Measurements from ENCODE around the gene IFFO2. TPM values are rescaled to one million over a fixed set of nuclear protein-coding genes. Genes with fewer than 3 reads are reported as not detected.

The IFFO2 gene
- total and polyA plus RNA-seq, 2 donors (not counting 1 experiment from before 2014, with no cell fraction given), result 16.8 to 19.2 TPM

DNA sequence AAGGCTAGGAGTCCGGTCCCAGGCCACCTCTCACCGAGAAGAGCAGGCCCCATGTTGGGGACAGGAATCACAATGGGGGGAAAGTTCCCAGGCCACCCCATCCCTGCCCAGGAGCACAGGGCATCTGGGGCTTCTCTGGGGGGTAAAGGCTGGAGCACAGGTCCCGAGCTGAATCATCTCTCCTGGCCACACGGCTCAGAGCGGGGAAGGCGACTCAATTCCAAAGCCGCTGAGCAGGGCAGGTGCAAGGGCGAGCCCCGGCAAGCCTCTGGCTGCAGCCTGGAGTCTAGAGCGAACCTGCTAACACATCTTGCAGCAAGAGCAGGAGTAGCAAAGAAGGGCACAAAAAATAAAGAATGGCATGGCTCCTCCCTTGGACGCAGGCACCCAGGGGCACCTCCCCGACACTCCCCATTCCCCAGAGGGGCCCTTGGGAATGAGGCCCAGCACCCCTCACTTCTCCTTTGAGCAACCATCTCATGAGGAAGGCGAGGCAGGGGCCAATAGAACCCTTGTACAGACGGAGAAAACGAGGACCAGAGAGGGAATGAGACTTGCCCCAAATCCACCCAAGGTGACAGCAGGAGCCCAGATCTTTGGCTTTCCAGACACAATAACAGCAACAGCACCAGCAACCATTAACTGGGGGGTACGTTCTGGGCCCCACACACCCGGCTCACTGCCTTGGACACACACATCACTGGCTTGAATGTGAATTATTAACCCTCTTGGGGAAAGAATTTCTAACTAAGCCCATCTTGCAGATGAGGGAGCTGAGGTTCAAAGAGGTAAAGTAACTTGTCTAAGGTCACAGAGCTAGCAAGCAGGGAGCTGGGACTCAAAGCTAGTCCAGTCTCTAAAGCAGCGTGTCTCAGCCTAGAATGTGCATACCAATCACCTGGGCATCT is 33.4 kb downstream of the IFFO2 start:
- 86% methylated on average over 17 of the region's 18 CpGs for WGBS (ENCODE audit: insufficient coverage)
- ChIA-PET POLR2A (interaction anchor here (1.3 kb wide), 1 partner anchor 28 kb away, joined by 5 read pairs; no protein-coding TSS in a partner anchor), CTCF (interaction anchor here (1.2 to 9.7 kb wide), 7 partner anchors 10 to 50 kb away, joined by 4 to 127 read pairs (median 25); partner anchors contain the start of gene IFFO2)
- Histone ChIP-seq H2AFZ (ENCODE audit: insufficient read depth, low read depth, low read length, poor library complexity, severe bottlenecking) (no peak overlapping the region), H3K27ac (ENCODE audit: low read length in 2 of 2) (no peak overlapping the region), H3K79me2 (ENCODE audit: control insufficient read depth, insufficient read depth, low read length) (peaks cover 53% of the 10 kb centered on the region), H3K4me1 (ENCODE audit: control insufficient read depth in 2 of 2, insufficient read depth in 2 of 2, low read length in 2 of 2) (peaks cover 41% of the 10 kb centered on the region in 2 donors), H3K36me3 (replicated peaks in 1 of 2; ENCODE audit: control extremely low read depth in 1 of 2, control insufficient read depth in 1 of 2, extremely low read depth in 1 of 2, insufficient read depth in 2 of 2, low read length in 1 of 2) (peaks cover 0 to 5% of the 10 kb centered on the region in 2 experiments), H3K9ac (ENCODE audit: low read length) (no peak overlapping the region), H3K27me3 (replicated peaks in 1 of 4; ENCODE audit: control extremely low read depth in 1 of 4, control insufficient read depth in 3 of 4, insufficient read depth in 4 of 4, low read length in 3 of 4) (no peaks in the 10 kb centered on the region), H3K4me3 (ENCODE audit: control extremely low read depth in 1 of 5, extremely low read depth in 1 of 5, insufficient read depth in 1 of 5, low read depth in 2 of 5, low read length in 4 of 5) (no peak overlapping the region), H4K20me1 (ENCODE audit: control insufficient read depth, insufficient read depth, low read length, poor library complexity, severe bottlenecking) (peaks cover 88% of the 10 kb centered on the region), H3K9me3 (ENCODE audit: control extremely low read depth in 1 of 3, control insufficient read depth in 2 of 3, insufficient read depth in 1 of 3, low read length in 2 of 3) (no peaks in the 10 kb centered on the region), H3K4me2 (replicated peaks; ENCODE audit: low read depth, low read length, poor library complexity, severe bottlenecking) (peak overlapping the region; percentile 27)
- intact Hi-C loops (cut with micrococcal nuclease), result no loop called here
- DNase-seq, result no peak
- Mint-ChIP-seq H3K9me3 (ENCODE audit: insufficient read depth) (no peaks in the 10 kb centered on the region), H3K27me3 (no peaks in the 10 kb centered on the region), H3K27ac (peak overlapping the region; percentile 3), H3K4me3 (no peak overlapping the region), H3K4me1 (peaks cover 43% of the 10 kb centered on the region)
- TF ChIP-seq, protein P1, sequence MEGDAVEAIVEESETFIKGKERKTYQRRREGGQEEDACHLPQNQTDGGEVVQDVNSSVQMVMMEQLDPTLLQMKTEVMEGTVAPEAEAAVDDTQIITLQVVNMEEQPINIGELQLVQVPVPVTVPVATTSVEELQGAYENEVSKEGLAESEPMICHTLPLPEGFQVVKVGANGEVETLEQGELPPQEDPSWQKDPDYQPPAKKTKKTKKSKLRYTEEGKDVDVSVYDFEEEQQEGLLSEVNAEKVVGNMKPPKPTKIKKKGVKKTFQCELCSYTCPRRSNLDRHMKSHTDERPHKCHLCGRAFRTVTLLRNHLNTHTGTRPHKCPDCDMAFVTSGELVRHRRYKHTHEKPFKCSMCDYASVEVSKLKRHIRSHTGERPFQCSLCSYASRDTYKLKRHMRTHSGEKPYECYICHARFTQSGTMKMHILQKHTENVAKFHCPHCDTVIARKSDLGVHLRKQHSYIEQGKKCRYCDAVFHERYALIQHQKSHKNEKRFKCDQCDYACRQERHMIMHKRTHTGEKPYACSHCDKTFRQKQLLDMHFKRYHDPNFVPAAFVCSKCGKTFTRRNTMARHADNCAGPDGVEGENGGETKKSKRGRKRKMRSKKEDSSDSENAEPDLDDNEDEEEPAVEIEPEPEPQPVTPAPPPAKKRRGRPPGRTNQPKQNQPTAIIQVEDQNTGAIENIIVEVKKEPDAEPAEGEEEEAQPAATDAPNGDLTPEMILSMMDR (IDR thresholded peaks at IDR 0.05), result no peak
- no peak for TF ChIP-seq EZH2 (IDR thresholded peaks at IDR 0.05; ENCODE audit: borderline replicate concordance, insufficient read depth, low read depth, low read length, poor library complexity, severe bottlenecking)
- ATAC-seq (ENCODE audit: low read depth), result no peak

DNA sequence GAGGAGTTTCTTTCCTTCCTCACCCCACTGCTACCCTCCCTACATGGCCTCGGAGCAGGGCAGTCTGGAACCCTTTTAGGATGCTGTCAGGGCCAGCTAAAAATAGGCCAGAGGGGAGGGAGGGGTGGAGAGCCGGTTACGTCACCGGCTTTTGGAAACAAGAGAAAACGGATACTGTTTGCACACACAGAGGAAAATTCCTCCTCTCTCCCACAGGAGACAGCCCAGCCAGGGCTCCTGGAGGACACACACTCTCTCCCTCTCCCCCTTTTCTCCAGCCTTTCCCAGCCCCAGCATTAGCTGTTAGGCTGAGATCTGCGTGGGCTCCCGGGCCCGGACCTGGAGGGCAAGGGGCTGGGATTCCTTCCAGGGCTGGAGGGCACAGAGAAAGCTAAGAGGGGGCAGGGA is 34.2 kb downstream of the IFFO2 start:
- DNase-seq (no peak), ATAC-seq (ENCODE audit: low read depth) (no peak)
- H3K27me3 ChIP-seq (replicated peaks in 1 of 4; ENCODE audit: control extremely low read depth in 1 of 4, control insufficient read depth in 3 of 4, insufficient read depth in 4 of 4, low read length in 3 of 4), result no peaks in the 10 kb centered on the region
- H3K9me3 Mint-ChIP-seq (ENCODE audit: insufficient read depth), result no peaks in the 10 kb centered on the region
- no peak overlapping the region for H3K4me2 ChIP-seq (replicated peaks; ENCODE audit: low read depth, low read length, poor library complexity, severe bottlenecking)
- H3K4me1 ChIP-seq (ENCODE audit: control insufficient read depth in 2 of 2, insufficient read depth in 2 of 2, low read length in 2 of 2), result peaks cover 33% of the 10 kb centered on the region in 2 donors
- H3K4me3 ChIP-seq (ENCODE audit: control extremely low read depth in 1 of 5, extremely low read depth in 1 of 5, insufficient read depth in 1 of 5, low read depth in 2 of 5, low read length in 4 of 5), result no peak overlapping the region
- H3K9ac ChIP-seq (ENCODE audit: low read length), result no peak overlapping the region
- no peak overlapping the region for H2AFZ ChIP-seq (ENCODE audit: insufficient read depth, low read depth, low read length, poor library complexity, severe bottlenecking)
- no peaks in the 10 kb centered on the region for H3K27me3 Mint-ChIP-seq
- H4K20me1 ChIP-seq (ENCODE audit: control insufficient read depth, insufficient read depth, low read length, poor library complexity, severe bottlenecking), result peaks cover 89% of the 10 kb centered on the region
- 74% methylated on average over 4 of the region's 8 CpGs for WGBS (ENCODE audit: insufficient coverage)
- ChIA-PET POLR2A (no interaction called here), CTCF (interaction anchor here (1.2 to 8.3 kb wide), 7 partner anchors 9 to 50 kb away, joined by 4 to 78 read pairs (median 11); partner anchors contain the start of gene IFFO2)
- H3K4me3 Mint-ChIP-seq, result no peak overlapping the region
- H3K36me3 ChIP-seq (replicated peaks in 1 of 2; ENCODE audit: control extremely low read depth in 1 of 2, control insufficient read depth in 1 of 2, extremely low read depth in 1 of 2, insufficient read depth in 2 of 2, low read length in 1 of 2), result peaks cover 0 to 11% of the 10 kb centered on the region in 2 experiments
- no peak for TF ChIP-seq EZH2 (IDR thresholded peaks at IDR 0.05; ENCODE audit: borderline replicate concordance, insufficient read depth, low read depth, low read length, poor library complexity, severe bottlenecking)
- TF ChIP-seq, protein P1 (IDR thresholded peaks at IDR 0.05), result no peak
- peaks cover 50% of the 10 kb centered on the region for H3K79me2 ChIP-seq (ENCODE audit: control insufficient read depth, insufficient read depth, low read length)
- H3K9me3 ChIP-seq (ENCODE audit: control extremely low read depth in 1 of 3, control insufficient read depth in 2 of 3, insufficient read depth in 1 of 3, low read length in 2 of 3), result no peaks in the 10 kb centered on the region
- H3K27ac ChIP-seq (ENCODE audit: low read length in 2 of 2), result no peak overlapping the region
- H3K27ac Mint-ChIP-seq, result no peak overlapping the region
- peaks cover 35% of the 10 kb centered on the region for H3K4me1 Mint-ChIP-seq
- intact Hi-C loops (cut with micrococcal nuclease), result no loop called here
